ENCODE measurements around the gene SVEP1.
"Not testable (repeated sequence)": the region's sequence is repeated elsewhere in the genome, so short reads cannot be mapped to it uniquely, and the experiment has no call there.

Gene SVEP1

GRCh38 chr9:110541950-110542349 is 37.6 kb downstream of the SVEP1 start:
- Histone ChIP-seq H3K27me3 (ENCODE audit: low read depth, low read length) (no peaks in the 10 kb centered on the region), H3K4me1 (ENCODE audit: control insufficient read depth in 1 of 2, insufficient read depth in 2 of 2, low read length in 2 of 2) (peaks cover 0 to 16% of the 10 kb centered on the region in 2 donors), H3K36me3 (ENCODE audit: control insufficient read depth in 1 of 2, insufficient read depth in 2 of 2, low read length in 2 of 2) (no peaks in the 10 kb centered on the region), H3K27ac (ENCODE audit: low read length) (no peak overlapping the region), H3K4me3 (ENCODE audit: low read depth in 1 of 2, low read length in 2 of 2) (no peak overlapping the region), H3K9me3 (ENCODE audit: control insufficient read depth in 1 of 2, low read length in 2 of 2) (no peaks in the 10 kb centered on the region)

- no peak overlapping the region for H3K27ac ChIP-seq (ENCODE audit: low read length)
- H3K4me3 ChIP-seq (ENCODE audit: low read depth in 1 of 2, low read length in 2 of 2) = no peak overlapping the region
- no peaks in the 10 kb centered on the region for H3K9me3 ChIP-seq (ENCODE audit: control insufficient read depth in 1 of 2, low read length in 2 of 2)
- H3K36me3 ChIP-seq (ENCODE audit: control insufficient read depth in 1 of 2, insufficient read depth in 2 of 2, low read length in 2 of 2) = no peaks in the 10 kb centered on the region
- H3K4me1 ChIP-seq (ENCODE audit: control insufficient read depth in 1 of 2, insufficient read depth in 2 of 2, low read length in 2 of 2) = peaks cover 0 to 23% of the 10 kb centered on the region in 2 donors
- H3K27me3 ChIP-seq (ENCODE audit: low read depth, low read length) = no peaks in the 10 kb centered on the region
Measured at GRCh38 chr9:110538647-110539041, 40.9 kb downstream of the SVEP1 start.

- H3K27ac ChIP-seq (ENCODE audit: low read length) = no peak overlapping the region
- peaks cover 0 to 20% of the 10 kb centered on the region in 2 donors for H3K4me1 ChIP-seq (ENCODE audit: control insufficient read depth in 1 of 2, insufficient read depth in 2 of 2, low read length in 2 of 2)
- no peaks in the 10 kb centered on the region for H3K27me3 ChIP-seq (ENCODE audit: low read depth, low read length)
- no peak overlapping the region for H3K4me3 ChIP-seq (ENCODE audit: low read depth in 1 of 2, low read length in 2 of 2)
- no peaks in the 10 kb centered on the region for H3K9me3 ChIP-seq (ENCODE audit: control insufficient read depth in 1 of 2, low read length in 2 of 2)
- H3K36me3 ChIP-seq (ENCODE audit: control insufficient read depth in 1 of 2, insufficient read depth in 2 of 2, low read length in 2 of 2) = no peaks in the 10 kb centered on the region
Measured at GRCh38 chr9:110537841-110538646, 41.5 kb downstream of the SVEP1 start.

- Histone ChIP-seq H3K27me3 (ENCODE audit: low read depth, low read length) (no peaks in the 10 kb centered on the region), H3K4me3 (ENCODE audit: low read depth in 1 of 2, low read length in 2 of 2) (no peak overlapping the region), H3K4me1 (ENCODE audit: control insufficient read depth in 1 of 2, insufficient read depth in 2 of 2, low read length in 2 of 2) (peaks cover 0 to 20% of the 10 kb centered on the region in 2 donors), H3K9me3 (ENCODE audit: control insufficient read depth in 1 of 2, low read length in 2 of 2) (no peaks in the 10 kb centered on the region), H3K36me3 (ENCODE audit: control insufficient read depth in 1 of 2, insufficient read depth in 2 of 2, low read length in 2 of 2) (no peaks in the 10 kb centered on the region), H3K27ac (ENCODE audit: low read length) (peak overlapping the region; percentile 7)
Measured at GRCh38 chr9:110536822-110537221, 42.7 kb downstream of the SVEP1 start.

GRCh38 chr9:110534162-110534561 is 45.4 kb downstream of the SVEP1 start:
- not testable (repeated sequence) for H3K4me3 ChIP-seq (ENCODE audit: low read depth in 1 of 2, low read length in 2 of 2); H3K27me3 ChIP-seq (ENCODE audit: low read depth, low read length); H3K27ac ChIP-seq (ENCODE audit: low read length)

GRCh38 chr9:110532908-110533665 is 46.5 kb downstream of the SVEP1 start:
- H3K27me3 ChIP-seq (ENCODE audit: low read depth, low read length) = no peaks in the 10 kb centered on the region
- peaks cover 0 to 12% of the 10 kb centered on the region in 2 donors for H3K4me1 ChIP-seq (ENCODE audit: control insufficient read depth in 1 of 2, insufficient read depth in 2 of 2, low read length in 2 of 2)
- H3K27ac ChIP-seq (ENCODE audit: low read length) = no peak overlapping the region
- H3K4me3 ChIP-seq (ENCODE audit: low read depth in 1 of 2, low read length in 2 of 2) = no peak overlapping the region
- H3K9me3 ChIP-seq (ENCODE audit: control insufficient read depth in 1 of 2, low read length in 2 of 2) = no peaks in the 10 kb centered on the region
- no peaks in the 10 kb centered on the region for H3K36me3 ChIP-seq (ENCODE audit: control insufficient read depth in 1 of 2, insufficient read depth in 2 of 2, low read length in 2 of 2)

More at GRCh38 chr9:110534162-110534561, 45.4 kb downstream of the SVEP1 start:
- H3K4me1 ChIP-seq (ENCODE audit: control insufficient read depth in 1 of 2, insufficient read depth in 2 of 2, low read length in 2 of 2) = peaks cover 0 to 20% of the 10 kb centered on the region in 2 donors
- H3K36me3 ChIP-seq (ENCODE audit: control insufficient read depth in 1 of 2, insufficient read depth in 2 of 2, low read length in 2 of 2); H3K9me3 ChIP-seq (ENCODE audit: control insufficient read depth in 1 of 2, low read length in 2 of 2): not testable (repeated sequence)

- Histone ChIP-seq H3K4me3 (ENCODE audit: low read depth in 1 of 2, low read length in 2 of 2) (no peak overlapping the region), H3K9me3 (ENCODE audit: control insufficient read depth in 1 of 2, low read length in 2 of 2) (no peaks in the 10 kb centered on the region), H3K36me3 (ENCODE audit: control insufficient read depth in 1 of 2, insufficient read depth in 2 of 2, low read length in 2 of 2) (no peaks in the 10 kb centered on the region), H3K27ac (ENCODE audit: low read length) (no peak overlapping the region), H3K27me3 (ENCODE audit: low read depth, low read length) (no peaks in the 10 kb centered on the region), H3K4me1 (ENCODE audit: control insufficient read depth in 1 of 2, insufficient read depth in 2 of 2, low read length in 2 of 2) (peaks cover 0 to 8% of the 10 kb centered on the region in 2 donors)
Measured at GRCh38 chr9:110531776-110532175, 47.8 kb downstream of the SVEP1 start.

GRCh38 chr9:110531241-110531640 is 48.3 kb downstream of the SVEP1 start:
- H3K27me3 ChIP-seq (ENCODE audit: low read depth, low read length); H3K27ac ChIP-seq (ENCODE audit: low read length); H3K9me3 ChIP-seq (ENCODE audit: control insufficient read depth in 1 of 2, low read length in 2 of 2); H3K4me3 ChIP-seq (ENCODE audit: low read depth in 1 of 2, low read length in 2 of 2); H3K4me1 ChIP-seq (ENCODE audit: control insufficient read depth in 1 of 2, insufficient read depth in 2 of 2, low read length in 2 of 2); H3K36me3 ChIP-seq (ENCODE audit: control insufficient read depth in 1 of 2, insufficient read depth in 2 of 2, low read length in 2 of 2): not testable (repeated sequence)

- Histone ChIP-seq H3K4me1 (ENCODE audit: control insufficient read depth in 1 of 2, insufficient read depth in 2 of 2, low read length in 2 of 2) (no peaks in the 10 kb centered on the region), H3K27me3 (ENCODE audit: low read depth, low read length) (no peaks in the 10 kb centered on the region), H3K4me3 (ENCODE audit: low read depth in 1 of 2, low read length in 2 of 2) (no peak overlapping the region), H3K9me3 (ENCODE audit: control insufficient read depth in 1 of 2, low read length in 2 of 2) (no peaks in the 10 kb centered on the region), H3K36me3 (ENCODE audit: control insufficient read depth in 1 of 2, insufficient read depth in 2 of 2, low read length in 2 of 2) (no peaks in the 10 kb centered on the region), H3K27ac (ENCODE audit: low read length) (no peak overlapping the region)
Measured at GRCh38 chr9:110528645-110529044, 50.9 kb downstream of the SVEP1 start.

GRCh38 chr9:110526426-110526825 is 53.1 kb downstream of the SVEP1 start:
- Histone ChIP-seq H3K27me3 (ENCODE audit: low read depth, low read length) (no peaks in the 10 kb centered on the region), H3K4me1 (ENCODE audit: control insufficient read depth in 1 of 2, insufficient read depth in 2 of 2, low read length in 2 of 2) (no peaks in the 10 kb centered on the region), H3K9me3 (ENCODE audit: control insufficient read depth in 1 of 2, low read length in 2 of 2) (no peaks in the 10 kb centered on the region), H3K36me3 (ENCODE audit: control insufficient read depth in 1 of 2, insufficient read depth in 2 of 2, low read length in 2 of 2) (no peaks in the 10 kb centered on the region), H3K27ac (ENCODE audit: low read length) (no peak overlapping the region), H3K4me3 (ENCODE audit: low read depth in 1 of 2, low read length in 2 of 2) (no peak overlapping the region)

- Histone ChIP-seq H3K27me3 (ENCODE audit: low read depth, low read length) (no peaks in the 10 kb centered on the region), H3K9me3 (ENCODE audit: control insufficient read depth in 1 of 2, low read length in 2 of 2) (no peaks in the 10 kb centered on the region), H3K4me3 (ENCODE audit: low read depth in 1 of 2, low read length in 2 of 2) (no peak overlapping the region), H3K27ac (ENCODE audit: low read length) (no peak overlapping the region), H3K4me1 (ENCODE audit: control insufficient read depth in 1 of 2, insufficient read depth in 2 of 2, low read length in 2 of 2) (no peaks in the 10 kb centered on the region), H3K36me3 (ENCODE audit: control insufficient read depth in 1 of 2, insufficient read depth in 2 of 2, low read length in 2 of 2) (no peaks in the 10 kb centered on the region)
Measured at GRCh38 chr9:110521206-110521605, 58.3 kb downstream of the SVEP1 start.
